PC-3 (cell line): Measurements from ENCODE around the gene PRDX6. TPM values are rescaled to one million over a fixed set of nuclear protein-coding genes. Genes with fewer than 3 reads are reported as not detected.
"Not testable (repeated sequence)": the region's sequence is repeated elsewhere in the genome, so short reads cannot be mapped to it uniquely, and the experiment has no call there.

Source experiments
- ATAC-seq: fragments of 200-7000 bp; cut with Tn5 transposase; 2 replicates; pipeline ENCODE4 v1.9.1; 2020; ENCODE audit warnings: mild to moderate bottlenecking, moderate library complexity
- BruUV-seq: library from RNA; stranded (reverse); fragments of 400-500 nt; replicated peaks from 2 replicates; lab custom pipeline; 2021; lab: Mats Ljungman, UMichigan
- CTCF ChIA-PET: fragments of 300-600 bp; sonication (Branson Sonifier 250); formaldehyde crosslinking; loops from one replicate; lab custom pipeline; 2022; ENCODE audit warnings: antibody characterized with exemption; lab: Charles Lee
- POLR2A ChIA-PET: fragments of 300-600 bp; sonication (Branson Sonifier 250); formaldehyde crosslinking; loops from one replicate; lab custom pipeline; 2022; ENCODE audit warnings: antibody characterized with exemption; ENCODE audit not compliant: unreplicated experiment; lab: Charles Lee
- DNase-seq: peaks from one replicate; pipeline ENCODE4 v3.0.0-alpha.2; 2015
- H2AFZ ChIP-seq: fragments of 300-600 bp; sonication (generic); 2 replicates; pipeline ENCODE4 v1.6.0; 2016; ENCODE audit warnings: antibody characterized with exemption, low read length
- H3F3A ChIP-seq: fragments of 300-600 bp; sonication (generic); one replicate; pipeline ENCODE4 v1.6.0; 2017; ENCODE audit warnings: antibody characterized with exemption, low read length, control low read depth, mild to moderate bottlenecking; ENCODE audit not compliant: unreplicated experiment
- H3K27ac ChIP-seq: fragments of 300-600 bp; sonication (generic); 2 replicates; pipeline ENCODE4 v1.5.1; 2016; ENCODE audit warnings: mild to moderate bottlenecking, low read length
- H3K27me3 ChIP-seq: fragments of 300-600 bp; sonication (generic); 2 replicates; pipeline ENCODE4 v1.6.1; 2016; ENCODE audit warnings: low read length, mixed read lengths
- H3K36me3 ChIP-seq: fragments of 300-600 bp; sonication (generic); 2 replicates; pipeline ENCODE4 v1.6.1; 2016; ENCODE audit warnings: low read depth, mixed run types, low read length, mixed read lengths
- H3K4me1 ChIP-seq: fragments of 300-600 bp; sonication (generic); 2 replicates; pipeline ENCODE4 v1.5.1; 2016; ENCODE audit warnings: low read length; ENCODE audit not compliant: insufficient read depth
- H3K4me2 ChIP-seq: fragments of 300-600 bp; sonication (generic); 2 replicates; pipeline ENCODE4 v1.6.0; 2016; ENCODE audit warnings: low read length
- H3K4me3 ChIP-seq: fragments of 300-600 bp; sonication (generic); 2 replicates; pipeline ENCODE4 v1.5.1; 2016; ENCODE audit warnings: mild to moderate bottlenecking, low read length, mixed read lengths
- H3K79me2 ChIP-seq: fragments of 300-600 bp; sonication (generic); 2 replicates; pipeline ENCODE4 v1.6.1; 2017; ENCODE audit warnings: low read length, mixed read lengths
- H3K9ac ChIP-seq: fragments of 300-600 bp; sonication (generic); 2 replicates; pipeline ENCODE4 v1.6.0; 2016; ENCODE audit warnings: mild to moderate bottlenecking, low read length
- H3K9me2 ChIP-seq: fragments of 300-600 bp; sonication (generic); replicated peaks from 2 replicates; pipeline ENCODE4 v1.6.1; 2016; ENCODE audit warnings: mixed run types, low read length, mixed read lengths
- H3K9me3 ChIP-seq: fragments of 300-600 bp; sonication (generic); 2 replicates; pipeline ENCODE4 v1.6.1; 2016; ENCODE audit warnings: low read length, mixed read lengths
- H4K20me1 ChIP-seq: fragments of 300-600 bp; sonication (generic); 2 replicates; pipeline ENCODE4 v1.6.1; 2016; ENCODE audit warnings: low read length, mixed read lengths
- EZH2 ChIP-seq: fragments of 300-600 bp; sonication (generic); IDR thresholded peaks from one replicate; pipeline ENCODE4 v1.6.1; 2017; ENCODE audit warnings: antibody characterized with exemption, mild to moderate bottlenecking, low read length; ENCODE audit not compliant: unreplicated experiment
- EZH2phosphoT487 ChIP-seq: fragments of 300-600 bp; sonication (generic); IDR thresholded peaks from 2 replicates; pipeline ENCODE4 v1.6.1; 2018; ENCODE audit warnings: mild to moderate bottlenecking, antibody characterized with exemption, low read length, borderline replicate concordance
- intact Hi-C: fragments of 100-400 bp; cut with micrococcal nuclease; formaldehyde crosslinking; loops from 2 replicates; pipeline ENCODE4 v1.9.0; 2023
- total RNA-seq: library from RNA; depleted of rRNA; stranded (reverse); fragments of >200 nt; gene quantifications from 2 replicates; pipeline ENCODE4 v1.2.3, GENCODE V29; 2014
- TF ChIP-seq, protein P1 (sequence below): fragments of 300-600 bp; sonication (generic); conservative IDR thresholded peaks from 2 replicates; pipeline ENCODE4 v1.5.1; 2017; ENCODE audit warnings: antibody characterized with exemption, low read depth, mild to moderate bottlenecking, low read length

PRDX6 gene
- total RNA-seq, 1 experiment from 2014 or later: 829 TPM

DNA sequence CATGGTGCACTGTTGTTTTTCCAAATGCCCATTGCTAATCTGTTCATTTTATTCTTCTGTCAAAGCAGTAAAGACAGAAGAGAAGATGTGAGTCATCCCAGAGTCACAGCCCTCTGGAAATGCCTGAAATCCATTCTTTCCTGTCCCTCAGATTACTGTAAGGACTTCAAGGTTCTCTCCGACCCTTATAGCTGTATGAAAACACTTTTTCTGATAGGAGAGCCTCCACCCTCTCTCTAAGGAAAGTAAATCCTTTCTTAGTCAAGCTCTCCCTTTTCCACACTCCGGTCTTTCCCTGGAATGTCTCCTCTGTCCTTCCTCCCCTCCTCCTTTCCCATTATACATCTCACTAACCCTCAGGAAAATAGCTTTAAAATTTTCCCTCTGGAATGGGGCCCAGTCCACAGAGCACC, 3.5 kb upstream of the PRDX6 start:
- H3K4me1 ChIP-seq: peaks cover 39% of the 10 kb centered on the region
- BruUV-seq: no TSS peak
- H3K36me3 ChIP-seq: peaks cover 36% of the 10 kb centered on the region
- no peaks in the 10 kb centered on the region for H3K27me3 ChIP-seq
- ATAC-seq (peak; percentile 33), DNase-seq (peak; percentile 99)
- H3K9me3 ChIP-seq: peaks cover 22% of the 10 kb centered on the region
- intact Hi-C loops: loop anchor here (1.0 kb wide), 2 partner anchors 42 to 218 kb away; no protein-coding TSS in a partner anchor
- no peaks in the 10 kb centered on the region for H3K9me2 ChIP-seq
- H3F3A ChIP-seq: peaks cover 18% of the 10 kb centered on the region
- H4K20me1 ChIP-seq: peaks cover 4% of the 10 kb centered on the region
- peaks cover 40% of the 10 kb centered on the region for H3K79me2 ChIP-seq
- ChIA-PET POLR2A (interaction anchor here (0.5 to 1.1 kb wide), 4 partner anchors 44 to 310 kb away, joined by 3 to 9 read pairs (median 3); no protein-coding TSS in a partner anchor), CTCF (interaction anchor here (0.9 to 1.2 kb wide), 3 partner anchors 34 to 44 kb away, joined by 3 to 5 read pairs (median 4); no protein-coding TSS in a partner anchor)
- peak overlapping the region; percentile 45 for H3K4me3 ChIP-seq
- H3K27ac ChIP-seq: peak overlapping the region; percentile 60
- peak overlapping the region; percentile 3 for H3K9ac ChIP-seq
- H3K4me2 ChIP-seq: peak overlapping the region; percentile 87
- peak overlapping the region; percentile 89 for H2AFZ ChIP-seq
- TF ChIP-seq EZH2phosphoT487 (no peak), EZH2 (no peak)
- TF ChIP-seq, protein P1, sequence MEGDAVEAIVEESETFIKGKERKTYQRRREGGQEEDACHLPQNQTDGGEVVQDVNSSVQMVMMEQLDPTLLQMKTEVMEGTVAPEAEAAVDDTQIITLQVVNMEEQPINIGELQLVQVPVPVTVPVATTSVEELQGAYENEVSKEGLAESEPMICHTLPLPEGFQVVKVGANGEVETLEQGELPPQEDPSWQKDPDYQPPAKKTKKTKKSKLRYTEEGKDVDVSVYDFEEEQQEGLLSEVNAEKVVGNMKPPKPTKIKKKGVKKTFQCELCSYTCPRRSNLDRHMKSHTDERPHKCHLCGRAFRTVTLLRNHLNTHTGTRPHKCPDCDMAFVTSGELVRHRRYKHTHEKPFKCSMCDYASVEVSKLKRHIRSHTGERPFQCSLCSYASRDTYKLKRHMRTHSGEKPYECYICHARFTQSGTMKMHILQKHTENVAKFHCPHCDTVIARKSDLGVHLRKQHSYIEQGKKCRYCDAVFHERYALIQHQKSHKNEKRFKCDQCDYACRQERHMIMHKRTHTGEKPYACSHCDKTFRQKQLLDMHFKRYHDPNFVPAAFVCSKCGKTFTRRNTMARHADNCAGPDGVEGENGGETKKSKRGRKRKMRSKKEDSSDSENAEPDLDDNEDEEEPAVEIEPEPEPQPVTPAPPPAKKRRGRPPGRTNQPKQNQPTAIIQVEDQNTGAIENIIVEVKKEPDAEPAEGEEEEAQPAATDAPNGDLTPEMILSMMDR: no peak

GRCh38 chr1:173474097-173474779, 2.9 kb upstream of the PRDX6 start:
- H3K9ac ChIP-seq: peak overlapping the region; percentile 3
- CTCF ChIA-PET: interaction anchor here (0.9 kb wide), 2 partner anchors 34 to 43 kb away, joined by 3 to 4 read pairs; no protein-coding TSS in a partner anchor

GRCh38 chr1:173474780-173475421, 2.2 kb upstream of the PRDX6 start:
- not testable (repeated sequence) for H3K9me3 ChIP-seq, ATAC-seq, DNase-seq, H3K27me3 ChIP-seq, BruUV-seq, H3K9me2 ChIP-seq
- H3K4me2 ChIP-seq: peak overlapping the region; percentile 87
- POLR2A ChIA-PET: interaction anchor here (0.7 to 1.2 kb wide), 3 partner anchors 45 to 55 kb away, joined by 3 to 10 read pairs (median 4); no protein-coding TSS in a partner anchor
- H3K79me2 ChIP-seq: peaks cover 53% of the 10 kb centered on the region
- peaks cover 52% of the 10 kb centered on the region for H3K4me1 ChIP-seq
- intact Hi-C loops: loop anchor here (5.0 kb wide), 1 partner anchor 212 kb away; no protein-coding TSS in a partner anchor
- H2AFZ ChIP-seq: peak overlapping the region; percentile 89
- peaks cover 17% of the 10 kb centered on the region for H4K20me1 ChIP-seq
- H3K4me3 ChIP-seq: peak overlapping the region; percentile 73
- peaks cover 32% of the 10 kb centered on the region for H3K36me3 ChIP-seq
- peaks cover 18% of the 10 kb centered on the region for H3F3A ChIP-seq
- CTCF ChIA-PET: interaction anchor here (1.8 to 2.4 kb wide), 2 partner anchors 32 to 45 kb away, joined by 13 read pairs; no protein-coding TSS in a partner anchor
- H3K9ac ChIP-seq: peak overlapping the region; percentile 73
- peak overlapping the region; percentile 60 for H3K27ac ChIP-seq

More at GRCh38 chr1:173474097-173474779, 2.9 kb upstream of the PRDX6 start:
- H3K36me3 ChIP-seq: peaks cover 32% of the 10 kb centered on the region
- POLR2A ChIA-PET: interaction anchor here (0.5 to 1.1 kb wide), 4 partner anchors 44 to 310 kb away, joined by 3 to 9 read pairs (median 3); no protein-coding TSS in a partner anchor
- intact Hi-C loops: no loop called here
- peak overlapping the region; percentile 89 for H2AFZ ChIP-seq
- peaks cover 46% of the 10 kb centered on the region for H3K79me2 ChIP-seq
- DNase-seq: peak; percentile 55
- peak overlapping the region; percentile 60 for H3K27ac ChIP-seq
- H3K9me3 ChIP-seq: peaks cover 16% of the 10 kb centered on the region
- H3K9me2 ChIP-seq: no peaks in the 10 kb centered on the region
- H3K4me1 ChIP-seq: peaks cover 46% of the 10 kb centered on the region
- H3K27me3 ChIP-seq: no peaks in the 10 kb centered on the region
- peak overlapping the region; percentile 73 for H3K4me3 ChIP-seq
- H3F3A ChIP-seq: peaks cover 18% of the 10 kb centered on the region
- TF ChIP-seq EZH2 (no peak), EZH2phosphoT487 (no peak)
- TF ChIP-seq, protein P1: no peak
- H4K20me1 ChIP-seq: peaks cover 11% of the 10 kb centered on the region
- no TSS peak for BruUV-seq
- H3K4me2 ChIP-seq: peak overlapping the region; percentile 87
- ATAC-seq: no peak
